ENCODE results near the gene SV2B.

DNA sequence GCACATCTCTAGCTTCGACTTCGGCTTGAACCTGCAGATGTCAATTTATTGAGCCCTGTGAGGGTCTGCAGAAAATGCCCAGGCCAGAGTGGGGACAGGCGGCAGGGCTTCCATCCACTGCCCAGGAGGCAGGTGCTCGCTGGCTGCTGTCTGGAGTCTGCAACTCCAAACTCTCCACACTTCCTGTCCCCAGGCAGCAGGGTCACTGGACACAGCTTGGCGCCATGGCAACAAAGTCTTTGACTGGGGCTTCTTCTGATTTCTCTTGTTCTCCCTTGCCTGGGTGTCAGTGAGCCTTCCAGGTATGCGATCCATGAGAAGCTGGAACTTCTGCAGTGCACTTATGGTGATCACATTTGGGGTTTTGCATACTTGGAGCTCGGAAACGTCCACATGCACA lies 33.5 kb downstream of the SV2B start:
- TF ChIP-seq, protein P1, sequence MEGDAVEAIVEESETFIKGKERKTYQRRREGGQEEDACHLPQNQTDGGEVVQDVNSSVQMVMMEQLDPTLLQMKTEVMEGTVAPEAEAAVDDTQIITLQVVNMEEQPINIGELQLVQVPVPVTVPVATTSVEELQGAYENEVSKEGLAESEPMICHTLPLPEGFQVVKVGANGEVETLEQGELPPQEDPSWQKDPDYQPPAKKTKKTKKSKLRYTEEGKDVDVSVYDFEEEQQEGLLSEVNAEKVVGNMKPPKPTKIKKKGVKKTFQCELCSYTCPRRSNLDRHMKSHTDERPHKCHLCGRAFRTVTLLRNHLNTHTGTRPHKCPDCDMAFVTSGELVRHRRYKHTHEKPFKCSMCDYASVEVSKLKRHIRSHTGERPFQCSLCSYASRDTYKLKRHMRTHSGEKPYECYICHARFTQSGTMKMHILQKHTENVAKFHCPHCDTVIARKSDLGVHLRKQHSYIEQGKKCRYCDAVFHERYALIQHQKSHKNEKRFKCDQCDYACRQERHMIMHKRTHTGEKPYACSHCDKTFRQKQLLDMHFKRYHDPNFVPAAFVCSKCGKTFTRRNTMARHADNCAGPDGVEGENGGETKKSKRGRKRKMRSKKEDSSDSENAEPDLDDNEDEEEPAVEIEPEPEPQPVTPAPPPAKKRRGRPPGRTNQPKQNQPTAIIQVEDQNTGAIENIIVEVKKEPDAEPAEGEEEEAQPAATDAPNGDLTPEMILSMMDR (IDR thresholded peaks at IDR 0.05; ENCODE audit: insufficient read depth, low read depth, low read length) = no peak
- no peak for TF ChIP-seq EZH2 (IDR thresholded peaks at IDR 0.05; ENCODE audit: insufficient read depth, low read length)

All from astrocyte (in vitro differentiated cells and primary cell).